Mesothelial cell of epicardium (in vitro differentiated cells): ENCODE data around the gene RHPN2. TPM values are rescaled to one million over a fixed set of nuclear protein-coding genes. Genes with fewer than 3 reads are reported as not detected.
"Not testable (repeated sequence)": the region's sequence is repeated elsewhere in the genome, so short reads cannot be mapped to it uniquely, and the experiment has no call there.

Source experiments
- DNase-seq, 2 experiments: peaks; one replicate each; pipeline ENCODE4 v3.0.0; 2021; ENCODE audit warnings: low spot score in 2 of 2; ENCODE audit not compliant: unreplicated experiment in 2 of 2
- H3K27ac Mint-ChIP-seq: 2 replicates; pipeline ENCODE4 v1.8.0; 2021; ENCODE audit warnings: mixed read lengths
- H3K27me3 Mint-ChIP-seq: 2 replicates; pipeline ENCODE4 v1.8.0; 2021; ENCODE audit warnings: low read depth, mixed read lengths
- H3K36me3 Mint-ChIP-seq: 2 replicates; pipeline ENCODE4 v1.8.0; 2021; ENCODE audit warnings: mixed read lengths
- H3K4me1 Mint-ChIP-seq: 2 replicates; pipeline ENCODE4 v1.8.0; 2021; ENCODE audit warnings: mixed read lengths
- H3K4me3 Mint-ChIP-seq: 2 replicates; pipeline ENCODE4 v1.8.0; 2021; ENCODE audit warnings: mild to moderate bottlenecking, moderate library complexity, mixed read lengths
- H3K9me3 Mint-ChIP-seq: 2 replicates; pipeline ENCODE4 v1.8.0; 2021; ENCODE audit warnings: mixed read lengths
- CTCF ChIP-seq: fragments of 200-600 bp; sonication (generic); IDR thresholded peaks from one replicate; pipeline ENCODE4 v1.5.0; 2021; ENCODE audit warnings: antibody characterized with exemption; ENCODE audit not compliant: unreplicated experiment
- total RNA-seq: library from RNA; stranded (reverse); gene quantifications from 3 replicates; pipeline ENCODE4 v1.2.1, GENCODE V29; 2021

Gene RHPN2
- total RNA-seq, 1 donor from 2014 or later = 23.3 TPM

GRCh38 chr19:33035461-33035860 lies 29.2 kb downstream of the RHPN2 start:
- Mint-ChIP-seq H3K27me3 (no peaks in the 10 kb centered on the region), H3K4me3 (no peak overlapping the region), H3K9me3 (peaks cover 3% of the 10 kb centered on the region), H3K4me1 (peaks cover 3% of the 10 kb centered on the region), H3K36me3 (peaks cover 17% of the 10 kb centered on the region), H3K27ac (peak overlapping the region; percentile 85)
- no peak for TF ChIP-seq CTCF
- DNase-seq = no peak

- Mint-ChIP-seq H3K27ac (no peak overlapping the region), H3K27me3 (no peaks in the 10 kb centered on the region), H3K4me1 (peaks cover 3% of the 10 kb centered on the region), H3K36me3 (peaks cover 20% of the 10 kb centered on the region), H3K4me3 (no peak overlapping the region), H3K9me3 (peaks cover 7% of the 10 kb centered on the region)
- no peak for TF ChIP-seq CTCF
- DNase-seq = no peak
Measured at GRCh38 chr19:33032218-33032781, 32.4 kb downstream of the RHPN2 start.

- no peaks in the 10 kb centered on the region for H3K27me3 Mint-ChIP-seq
- H3K36me3 Mint-ChIP-seq = peaks cover 25% of the 10 kb centered on the region
- H3K4me1 Mint-ChIP-seq = no peaks in the 10 kb centered on the region
- no peak for TF ChIP-seq CTCF
- DNase-seq = no peak
- H3K4me3 Mint-ChIP-seq = no peak overlapping the region
- H3K27ac Mint-ChIP-seq = no peak overlapping the region
- peaks cover 7% of the 10 kb centered on the region for H3K9me3 Mint-ChIP-seq
Measured at GRCh38 chr19:33029746-33030303, 34.9 kb downstream of the RHPN2 start.

GRCh38 chr19:33026602-33027001 lies 38.1 kb downstream of the RHPN2 start:
- not testable (repeated sequence) for H3K27me3 Mint-ChIP-seq, DNase-seq, H3K9me3 Mint-ChIP-seq, H3K27ac Mint-ChIP-seq, H3K4me1 Mint-ChIP-seq, H3K4me3 Mint-ChIP-seq
- peaks cover 26% of the 10 kb centered on the region for H3K36me3 Mint-ChIP-seq

- DNase-seq, H3K27me3 Mint-ChIP-seq, H3K4me3 Mint-ChIP-seq, H3K27ac Mint-ChIP-seq, H3K9me3 Mint-ChIP-seq, H3K4me1 Mint-ChIP-seq: not testable (repeated sequence)
- peaks cover 26% of the 10 kb centered on the region for H3K36me3 Mint-ChIP-seq
Measured at GRCh38 chr19:33025468-33026238, 39.0 kb downstream of the RHPN2 start.

- DNase-seq = no peak
- H3K4me3 Mint-ChIP-seq = no peak overlapping the region
- peaks cover 20% of the 10 kb centered on the region for H3K36me3 Mint-ChIP-seq
- no peak overlapping the region for H3K27ac Mint-ChIP-seq
- no peak for TF ChIP-seq CTCF
- H3K27me3 Mint-ChIP-seq = no peaks in the 10 kb centered on the region
- no peaks in the 10 kb centered on the region for H3K4me1 Mint-ChIP-seq
- H3K9me3 Mint-ChIP-seq = peaks cover 4% of the 10 kb centered on the region
Measured at GRCh38 chr19:33024398-33024797, 40.3 kb downstream of the RHPN2 start.
